GM20000 (cell line): ENCODE results near the gene CHDH.

ENCODE experiments used
- DNase-seq: peaks from one replicate; pipeline ENCODE4 v3.0.0; 2012; ENCODE audit warnings: low spot score
- CTCF ChIP-seq: IDR thresholded peaks from 2 replicates; pipeline ENCODE4 v1.5.1; 2012; ENCODE audit warnings: mild to moderate bottlenecking, control low read depth; ENCODE audit errors: extremely low read depth, missing control alignments

CHDH gene

DNA sequence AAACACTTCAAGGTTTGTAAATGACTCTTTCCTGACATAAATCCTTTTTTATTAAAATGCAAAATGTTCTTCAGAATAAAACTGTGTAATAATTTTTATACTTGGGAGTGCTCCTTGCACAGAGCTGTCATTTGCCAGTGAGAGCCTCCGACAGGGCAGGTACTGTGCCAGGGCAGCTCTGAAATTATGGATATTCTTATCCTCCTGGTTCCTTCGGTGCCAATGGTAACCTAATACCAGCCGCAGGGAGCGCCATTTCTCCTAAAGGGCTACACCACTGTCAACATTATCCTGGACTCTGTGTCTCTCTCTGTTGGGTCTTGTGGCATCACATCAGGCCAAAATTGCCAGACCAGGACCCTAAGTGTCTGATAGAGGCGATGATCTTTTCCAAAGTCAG is 33.0 kb downstream of the CHDH start:
- DNase-seq = no peak
- no peak for TF ChIP-seq CTCF

DNA sequence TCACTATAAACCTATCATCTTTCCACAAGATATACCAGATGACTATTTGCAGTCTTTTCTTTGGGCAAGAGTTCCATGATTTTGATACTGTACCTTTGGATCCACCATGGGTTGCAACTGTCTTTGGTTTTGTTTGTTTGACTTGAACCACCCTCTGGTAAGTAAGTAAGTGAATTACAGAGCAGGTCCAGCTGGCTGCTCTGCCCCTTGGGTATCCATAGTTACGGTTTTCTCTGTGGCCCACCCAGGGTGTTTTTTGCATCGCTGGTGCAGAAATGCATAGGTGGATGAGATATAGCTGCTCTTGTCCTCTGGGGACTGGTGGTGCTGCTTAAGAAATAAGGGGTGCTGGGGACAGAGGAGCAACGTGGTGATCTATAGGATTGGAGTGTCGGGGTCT is 33.8 kb downstream of the CHDH start:
- no peak for TF ChIP-seq CTCF
- no peak for DNase-seq

DNA sequence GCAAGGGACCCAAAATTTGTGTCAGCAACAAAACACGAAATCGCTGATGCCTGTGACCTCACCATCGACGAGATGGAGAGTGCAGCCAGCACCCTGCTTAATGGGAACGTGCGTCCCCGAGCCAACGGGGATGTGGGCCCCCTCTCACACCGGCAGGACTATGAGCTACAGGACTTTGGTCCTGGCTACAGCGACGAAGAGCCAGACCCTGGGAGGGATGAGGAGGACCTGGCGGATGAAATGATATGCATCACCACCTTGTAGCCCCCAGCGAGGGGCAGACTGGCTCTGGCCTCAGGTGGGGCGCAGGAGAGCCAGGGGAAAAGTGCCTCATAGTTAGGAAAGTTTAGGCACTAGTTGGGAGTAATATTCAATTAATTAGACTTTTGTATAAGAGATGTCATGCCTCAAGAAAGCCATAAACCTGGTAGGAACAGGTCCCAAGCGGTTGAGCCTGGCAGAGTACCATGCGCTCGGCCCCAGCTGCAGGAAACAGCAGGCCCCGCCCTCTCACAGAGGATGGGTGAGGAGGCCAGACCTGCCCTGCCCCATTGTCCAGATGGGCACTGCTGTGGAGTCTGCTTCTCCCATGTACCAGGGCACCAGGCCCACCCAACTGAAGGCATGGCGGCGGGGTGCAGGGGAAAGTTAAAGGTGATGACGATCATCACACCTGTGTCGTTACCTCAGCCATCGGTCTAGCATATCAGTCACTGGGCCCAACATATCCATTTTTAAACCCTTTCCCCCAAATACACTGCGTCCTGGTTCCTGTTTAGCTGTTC is 34.9 kb downstream of the CHDH start:
- no peak for DNase-seq
- no peak for TF ChIP-seq CTCF

- no peak for TF ChIP-seq CTCF
- DNase-seq = no peak
Observed at GRCh38 chr3:53809764-53810400, 36.3 kb downstream of the CHDH start.

DNA sequence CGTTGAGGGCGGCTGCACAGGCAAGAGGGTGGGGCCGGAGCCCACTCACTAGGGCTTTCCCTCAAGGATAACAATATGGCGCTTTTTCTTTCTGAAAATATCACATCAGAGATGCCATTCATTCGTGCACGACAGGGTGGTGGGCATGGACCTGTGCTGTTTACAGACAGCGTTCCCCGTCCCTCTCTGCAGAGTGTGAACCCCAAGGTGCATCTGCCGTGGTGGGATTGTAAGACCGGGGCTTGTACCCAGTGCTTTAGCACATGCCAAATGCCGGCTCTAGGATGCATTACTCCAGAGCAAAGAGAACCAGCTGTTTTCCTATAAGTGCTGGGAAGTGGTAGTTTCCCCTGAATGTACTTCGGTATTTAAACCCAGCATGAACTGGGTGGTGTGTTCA is 37.0 kb downstream of the CHDH start:
- TF ChIP-seq CTCF = no peak
- DNase-seq = no peak

- no peak for DNase-seq
- TF ChIP-seq CTCF = no peak
Observed at GRCh38 chr3:53808496-53808895, 37.7 kb downstream of the CHDH start.

- no peak for DNase-seq
- no peak for TF ChIP-seq CTCF
Observed at GRCh38 chr3:53807117-53807810, 39.0 kb downstream of the CHDH start.
